Cerebellar cortex (tissue), 1 donor: ENCODE results near the gene SELENOV.

ENCODE experiments used
- DNase-seq: peaks from one replicate; pipeline ENCODE4 v3.0.0-alpha.2; 2015; ENCODE audit warnings: low spot score

The SELENOV gene

DNA sequence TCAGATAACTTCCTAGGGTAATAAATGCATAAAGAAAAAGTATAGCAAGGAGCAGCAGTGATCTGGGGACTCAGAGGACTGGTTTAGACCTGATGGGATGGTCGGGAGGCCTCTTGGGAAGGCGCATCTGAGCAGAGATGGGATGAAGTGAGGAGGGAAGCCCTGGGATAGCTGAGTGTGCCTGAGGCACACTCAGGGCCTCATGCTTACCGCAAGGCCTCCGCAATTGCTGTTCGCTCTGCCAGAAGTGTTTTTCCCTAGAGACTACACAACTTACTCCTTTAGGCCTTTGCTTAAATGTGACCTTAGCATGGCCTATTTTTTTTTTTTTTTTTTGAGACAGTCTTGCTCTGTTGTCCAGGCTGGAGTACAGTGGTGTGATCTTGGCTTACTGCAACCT is 20.3 kb upstream of the SELENOV start:
- no peak for DNase-seq

GRCh38 chr19:39496063-39496462 is 18.9 kb upstream of the SELENOV start:
- DNase-seq: no peak

DNA sequence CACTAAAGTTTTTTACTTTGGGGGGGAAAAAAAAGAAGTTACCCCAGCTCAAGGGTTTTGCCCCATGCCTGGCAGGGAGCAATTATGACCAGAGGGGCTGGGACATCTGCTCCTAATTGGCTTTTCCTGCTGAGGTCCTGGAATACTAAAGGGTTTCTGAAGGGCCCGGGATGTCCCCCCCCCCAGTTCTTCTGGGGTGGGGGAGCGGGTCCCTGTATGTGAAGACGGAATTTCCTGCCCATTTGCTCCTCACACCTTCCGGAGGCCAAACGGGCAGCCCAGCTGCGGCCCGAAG is 17.3 kb upstream of the SELENOV start:
- no peak for DNase-seq

DNA sequence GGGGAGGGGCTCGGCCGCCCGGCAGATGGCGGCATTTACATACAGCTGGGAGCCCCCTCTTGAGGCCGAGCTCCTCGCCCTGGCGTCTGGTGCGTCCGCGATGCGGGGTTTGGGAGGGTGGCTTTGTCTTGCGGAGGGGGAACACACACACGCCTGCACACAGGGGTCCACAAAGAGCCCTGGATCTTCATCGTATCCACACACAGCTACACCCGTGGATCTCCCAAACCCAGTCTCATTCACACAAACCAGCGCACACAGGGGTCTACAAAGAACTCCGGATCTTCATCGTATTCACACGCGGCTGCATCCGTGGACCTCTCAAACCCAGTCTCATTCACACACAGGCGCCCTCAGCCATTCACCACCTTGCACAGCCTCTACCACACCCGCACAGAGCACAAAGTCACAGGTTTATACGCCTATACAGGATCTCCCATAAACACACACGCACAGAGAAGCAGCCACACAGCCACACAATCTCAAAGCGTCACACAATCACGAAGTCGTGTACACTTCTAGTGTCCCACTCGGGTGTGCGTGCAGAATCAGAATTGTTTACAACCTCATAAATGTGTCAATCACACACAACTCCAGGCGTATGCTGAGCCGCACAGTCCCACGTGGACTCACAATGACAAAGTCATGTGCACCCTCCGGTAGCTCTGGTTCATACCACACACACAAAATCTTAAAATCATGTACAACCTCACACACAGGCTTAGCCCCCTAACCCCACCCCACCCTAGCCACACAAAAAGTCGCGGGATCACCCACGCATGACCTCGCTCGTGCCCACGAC is 16.7 kb upstream of the SELENOV start:
- peak; percentile 42 for DNase-seq

GRCh38 chr19:39498798-39499642 is 15.9 kb upstream of the SELENOV start, which contains the start of gene DLL3:
Gene DLL3, plus strand, starts transcription at chr19:39498947. Its CDS starts 28 bp downstream, at chr19:39498975.
- DNase-seq: no peak

GRCh38 chr19:39499932-39500331 is 15.0 kb upstream of the SELENOV start:
- DNase-seq: no peak

DNA sequence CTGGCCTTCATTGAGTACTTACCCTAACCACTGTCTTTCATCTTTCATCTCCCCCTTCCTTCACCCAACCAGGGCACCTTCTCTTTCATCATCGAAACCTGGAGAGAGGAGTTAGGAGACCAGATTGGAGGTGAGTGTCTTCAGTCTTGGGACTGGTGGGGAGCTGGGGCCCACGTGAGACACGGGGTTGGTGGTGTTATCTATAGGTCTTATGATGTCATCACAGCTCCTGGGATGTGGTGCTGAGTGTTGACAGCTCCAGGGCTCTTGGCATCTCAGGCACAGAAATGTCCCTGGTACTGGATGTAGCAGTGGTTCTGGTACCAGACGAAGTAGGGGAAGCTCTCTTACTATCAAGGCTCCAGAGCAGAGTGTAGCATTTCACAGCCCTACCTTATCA is 14.4 kb upstream of the SELENOV start:
- DNase-seq: no peak

GRCh38 chr19:39501340-39501739 is 13.6 kb upstream of the SELENOV start:
- DNase-seq: no peak

GRCh38 chr19:39502640-39503417 is 12.1 kb upstream of the SELENOV start:
- peak; percentile 44 for DNase-seq

GRCh38 chr19:39506598-39506943 is 8.4 kb upstream of the SELENOV start:
- no peak for DNase-seq

- peak; percentile 52 for DNase-seq
Measured at GRCh38 chr19:39506944-39507714, 7.8 kb upstream of the SELENOV start.

GRCh38 chr19:39507715-39508364 is 7.1 kb upstream of the SELENOV start:
- DNase-seq: no peak

DNA sequence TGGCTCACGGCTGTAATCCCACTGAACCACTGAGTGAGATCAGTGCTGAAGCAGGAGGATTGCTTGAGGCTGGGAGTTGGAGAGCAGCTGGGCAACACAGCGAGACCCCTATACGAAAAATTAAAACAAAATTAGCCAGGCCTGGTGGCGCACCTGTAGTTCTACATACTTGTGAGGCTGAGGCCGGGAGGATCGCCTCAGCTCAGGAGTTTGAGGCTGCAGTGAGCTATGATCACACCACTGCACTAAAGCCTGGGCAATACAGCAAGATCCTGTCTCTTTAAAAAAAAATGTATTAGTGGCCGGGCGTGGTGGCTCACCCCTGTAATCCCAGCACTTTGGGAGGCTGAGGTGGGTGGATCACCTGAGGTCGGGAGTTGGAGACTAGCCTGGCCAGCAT is 6.3 kb upstream of the SELENOV start:
- no peak for DNase-seq

DNA sequence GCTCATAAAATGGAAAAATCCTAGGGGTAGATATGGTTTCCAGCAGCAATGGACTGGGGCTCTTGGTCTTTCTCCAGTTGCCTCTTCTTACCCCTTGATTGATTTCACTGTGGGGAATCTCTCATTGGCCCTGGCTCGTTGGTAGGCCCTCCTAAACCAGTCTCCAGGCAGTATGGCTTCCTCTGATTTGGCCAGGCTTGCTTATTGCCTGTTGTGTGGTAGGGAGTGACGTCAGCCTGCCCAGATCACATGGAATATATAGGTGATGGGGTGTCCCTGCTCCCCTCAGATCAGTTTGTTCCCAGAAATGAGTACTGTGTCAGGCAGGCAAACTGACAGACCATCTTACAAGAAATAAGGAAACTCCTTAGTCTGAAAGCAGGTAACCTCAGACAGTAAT is 5.7 kb upstream of the SELENOV start:
- no peak for DNase-seq

DNA sequence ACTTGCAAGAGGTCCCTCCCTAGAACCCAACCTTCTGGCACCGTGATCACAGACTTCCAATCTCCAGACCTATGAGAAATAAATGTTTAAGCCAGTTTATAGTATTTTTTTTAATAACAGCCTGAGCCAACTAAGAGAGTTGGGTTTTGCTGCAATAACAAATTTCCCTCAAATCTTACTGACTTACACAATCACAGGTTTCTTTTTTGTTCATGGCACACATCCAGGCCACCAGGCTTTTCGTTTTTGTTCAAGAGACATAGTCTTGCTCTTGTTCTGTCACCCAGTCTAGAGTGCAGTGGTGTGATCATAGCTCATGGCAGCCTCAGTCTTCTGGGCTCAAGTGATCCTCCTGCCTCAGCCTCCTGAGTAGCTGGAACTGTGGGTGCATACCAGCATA is 2.0 kb upstream of the SELENOV start:
- DNase-seq: no peak

DNA sequence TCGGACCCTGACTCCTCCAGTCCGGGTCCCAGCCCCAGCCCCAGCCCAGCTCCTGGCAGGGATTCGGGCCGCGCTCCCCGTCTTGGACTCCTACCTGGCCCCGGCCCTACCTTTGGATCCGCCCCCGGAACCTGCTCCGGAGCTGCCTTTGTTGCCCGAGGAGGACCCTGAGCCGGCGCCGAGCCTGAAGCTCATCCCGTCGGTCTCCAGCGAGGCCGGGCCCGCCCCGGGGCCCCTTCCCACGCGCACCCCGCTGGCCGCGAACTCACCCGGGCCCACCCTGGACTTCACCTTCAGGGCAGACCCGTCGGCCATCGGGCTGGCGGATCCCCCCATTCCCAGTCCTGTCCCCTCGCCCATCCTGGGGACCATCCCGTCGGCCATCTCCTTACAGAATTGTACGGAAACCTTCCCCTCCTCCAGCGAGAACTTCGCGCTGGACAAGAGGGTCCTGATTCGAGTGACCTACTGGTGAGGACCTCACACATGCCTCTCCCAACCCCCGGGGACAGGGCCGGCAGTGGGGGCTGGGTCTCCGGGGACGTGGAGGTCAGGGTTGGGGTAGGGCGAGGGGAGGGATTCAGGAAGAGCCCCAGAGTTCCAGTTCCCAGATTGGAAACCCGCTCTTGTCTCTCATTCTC is 732 bp downstream of the SELENOV start:
- no peak for DNase-seq

DNA sequence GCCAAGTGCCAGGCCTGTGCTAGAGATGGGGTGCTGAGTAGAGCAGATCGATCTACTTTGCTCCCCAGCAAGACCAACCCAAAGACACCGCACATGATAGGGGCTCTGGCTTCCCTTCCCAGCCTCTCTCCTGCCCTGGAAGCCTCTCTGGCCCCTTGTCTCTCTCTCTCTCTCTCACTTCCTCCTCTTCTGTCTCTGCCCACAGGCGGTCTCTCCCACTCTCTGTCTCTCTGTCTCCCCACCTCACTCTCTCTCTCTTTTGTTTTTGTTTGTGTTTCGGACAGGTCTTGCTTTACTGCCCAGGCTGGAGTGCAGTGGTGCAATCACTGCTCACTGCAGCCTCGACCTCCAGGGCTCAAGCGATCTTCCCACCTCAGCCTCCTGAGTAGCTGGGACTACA is 1.3 kb downstream of the SELENOV start:
- DNase-seq: no peak

- no peak for DNase-seq
Measured at GRCh38 chr19:39517432-39517831, 2.5 kb downstream of the SELENOV start.

GRCh38 chr19:39518458-39518857 is 3.5 kb downstream of the SELENOV start:
- DNase-seq: no peak

DNA sequence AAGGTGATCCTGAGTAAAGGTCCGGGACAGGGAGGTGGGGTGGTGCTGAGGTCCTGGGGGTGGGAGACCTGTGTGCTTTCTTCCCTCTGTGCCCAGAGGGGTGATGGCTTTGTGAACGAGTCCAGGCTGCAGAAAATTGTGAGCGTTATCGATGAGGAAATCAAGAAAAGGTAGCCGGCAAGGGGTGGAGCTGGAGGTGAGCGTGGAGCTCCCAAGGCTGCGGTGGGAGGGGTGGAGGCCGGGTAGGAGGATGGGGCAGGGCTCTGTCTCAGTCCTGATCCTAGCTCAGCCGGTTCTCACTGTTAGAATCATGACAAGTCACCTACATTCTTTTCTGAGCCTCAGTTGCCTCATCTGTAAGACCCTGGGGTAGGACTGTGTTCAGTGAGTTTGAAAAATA is 4.0 kb downstream of the SELENOV start:
- no peak for DNase-seq
